ENCODE data around the gene CENPH.
"Not testable (repeated sequence)": the region's sequence is repeated elsewhere in the genome, so short reads cannot be mapped to it uniquely, and the experiment has no call there.

Gene CENPH

GRCh38 chr5:69158039-69158438 lies 31.3 kb upstream of the CENPH start:
- H3K4me3 ChIP-seq (ENCODE audit: low read depth, low read length), result no peak overlapping the region
- no peak for TF ChIP-seq CTCF (conservative IDR thresholded peaks at IDR 0.05; ENCODE audit: low read depth, low read length)
- no peak for DNase-seq (ENCODE audit: low read depth)

- DNase-seq (ENCODE audit: low read depth), result no peak
- TF ChIP-seq CTCF (conservative IDR thresholded peaks at IDR 0.05; ENCODE audit: low read depth, low read length), result no peak
- H3K4me3 ChIP-seq (ENCODE audit: low read depth, low read length), result no peak overlapping the region
These were observed 28.7 kb upstream of the CENPH start for GRCh38 chr5:69160651-69161050.

GRCh38 chr5:69166686-69167492 lies 22.5 kb upstream of the CENPH start, which contains the start of gene CCNB1:
CCNB1 (plus strand) TSS chr5:69167150; CDS start chr5:69167263, 113 bp downstream.
- peak; percentile 98 for DNase-seq (ENCODE audit: low read depth)
- TF ChIP-seq CTCF (conservative IDR thresholded peaks at IDR 0.05; ENCODE audit: low read depth, low read length), result no peak
- peak within 1 kb of the TSS; percentile 83 for H3K4me3 ChIP-seq (ENCODE audit: low read depth, low read length)

- DNase-seq (ENCODE audit: low read depth), result peak; percentile 23
- H3K4me3 ChIP-seq (ENCODE audit: low read depth, low read length), result peak overlapping the region; percentile 83
- no peak for TF ChIP-seq CTCF (conservative IDR thresholded peaks at IDR 0.05; ENCODE audit: low read depth, low read length)
These were observed 21.9 kb upstream of the CENPH start for GRCh38 chr5:69167493-69167855.

- peak overlapping the region; percentile 83 for H3K4me3 ChIP-seq (ENCODE audit: low read depth, low read length)
- TF ChIP-seq CTCF (conservative IDR thresholded peaks at IDR 0.05; ENCODE audit: low read depth, low read length), result no peak
- peak; percentile 13 for DNase-seq (ENCODE audit: low read depth)
These were observed 21.5 kb upstream of the CENPH start for GRCh38 chr5:69167929-69168328.

- H3K4me3 ChIP-seq (ENCODE audit: low read depth, low read length), result no peak overlapping the region
- no peak for DNase-seq (ENCODE audit: low read depth)
- no peak for TF ChIP-seq CTCF (conservative IDR thresholded peaks at IDR 0.05; ENCODE audit: low read depth, low read length)
These were observed 18.9 kb upstream of the CENPH start for GRCh38 chr5:69170495-69170894.

GRCh38 chr5:69170969-69171368 lies 18.4 kb upstream of the CENPH start:
- DNase-seq (ENCODE audit: low read depth), result no peak
- H3K4me3 ChIP-seq (ENCODE audit: low read depth, low read length), result no peak overlapping the region
- TF ChIP-seq CTCF (conservative IDR thresholded peaks at IDR 0.05; ENCODE audit: low read depth, low read length), result no peak

GRCh38 chr5:69181659-69182293 lies 7.6 kb upstream of the CENPH start:
- not testable (repeated sequence) for H3K4me3 ChIP-seq (ENCODE audit: low read depth, low read length); DNase-seq (ENCODE audit: low read depth)
